Medulla oblongata (tissue), 1 donor: Measurements from ENCODE around the gene CTF1.
"Not testable (repeated sequence)": the region's sequence is repeated elsewhere in the genome, so short reads cannot be mapped to it uniquely, and the experiment has no call there.

Source experiments
- DNase-seq: peaks from one replicate; pipeline ENCODE4 v3.0.0-alpha.2; 2015; ENCODE audit errors: extremely low spot score

The CTF1 gene

DNA sequence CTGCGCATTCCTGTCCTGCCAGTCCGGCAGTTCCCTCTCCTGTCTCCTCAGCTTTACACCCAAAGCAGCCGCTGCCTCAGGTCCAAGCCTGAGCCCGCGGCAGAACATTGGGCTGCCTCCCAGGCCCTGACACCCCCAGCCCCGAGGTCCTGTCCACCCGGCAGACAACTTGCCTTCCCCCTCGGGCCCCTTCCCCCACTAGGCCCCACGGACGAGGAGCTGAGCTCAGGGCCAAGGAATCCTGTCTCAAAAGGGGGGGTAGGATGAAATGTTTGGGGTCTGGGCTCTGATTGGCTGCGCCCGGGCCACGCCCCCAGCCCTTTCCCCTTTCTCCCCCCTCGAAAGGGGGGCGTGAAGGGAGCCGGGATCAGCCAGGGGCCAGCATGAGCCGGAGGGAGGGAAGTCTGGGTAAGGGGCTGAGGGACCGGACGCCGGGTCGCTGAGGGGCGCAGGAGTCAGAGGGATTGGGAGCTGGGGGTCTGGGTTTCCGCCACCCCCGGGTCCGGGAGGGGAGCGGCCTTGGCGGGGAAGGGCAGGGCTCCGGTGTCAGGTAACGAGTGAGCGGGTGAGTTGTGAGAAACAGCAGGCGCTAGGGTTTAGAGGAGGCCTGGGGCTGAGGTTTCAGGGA is at the start of gene CTF1:
TSS of gene CTF1 (plus strand) at position 354 of the 628 bp plus-strand sequence. CDS start at position 384, 30 bp downstream.
- DNase-seq = peak; percentile 81

DNA sequence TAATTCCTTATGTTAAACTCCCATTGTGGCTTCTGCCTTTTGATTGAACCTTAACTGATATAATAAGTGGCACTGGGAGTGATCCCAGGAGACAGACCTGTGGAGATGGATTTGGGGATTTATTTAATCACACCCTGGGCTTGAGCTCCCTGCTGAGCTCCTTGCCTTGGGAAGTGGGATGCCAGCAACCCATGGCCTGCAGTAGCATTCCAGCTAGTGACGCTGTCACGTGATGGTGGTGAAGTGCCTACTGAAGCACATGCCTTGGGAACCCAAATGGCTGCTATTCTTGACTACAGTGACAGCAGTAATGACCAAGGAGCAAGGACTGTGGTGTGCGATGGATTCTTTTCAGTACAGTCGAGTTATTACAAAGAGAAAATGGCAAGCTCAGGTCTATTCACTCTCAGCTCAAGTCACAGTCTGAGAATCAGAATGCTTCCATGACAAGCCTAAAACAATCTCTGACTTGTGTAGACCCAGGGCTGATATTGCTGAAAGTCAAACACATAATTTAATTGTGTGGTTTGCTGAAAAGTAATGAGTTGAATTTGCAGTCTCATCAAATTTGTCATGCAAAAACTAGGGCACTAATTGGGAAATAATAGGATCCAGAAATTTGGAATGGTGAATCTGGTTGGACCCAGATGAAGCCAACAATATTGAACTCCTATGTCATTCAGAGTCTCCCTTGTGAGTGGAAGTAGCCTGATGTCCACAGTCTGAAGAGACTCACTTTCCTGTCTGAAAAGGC is 49.6 kb upstream of the CTF1 start:
- no peak for DNase-seq

DNA sequence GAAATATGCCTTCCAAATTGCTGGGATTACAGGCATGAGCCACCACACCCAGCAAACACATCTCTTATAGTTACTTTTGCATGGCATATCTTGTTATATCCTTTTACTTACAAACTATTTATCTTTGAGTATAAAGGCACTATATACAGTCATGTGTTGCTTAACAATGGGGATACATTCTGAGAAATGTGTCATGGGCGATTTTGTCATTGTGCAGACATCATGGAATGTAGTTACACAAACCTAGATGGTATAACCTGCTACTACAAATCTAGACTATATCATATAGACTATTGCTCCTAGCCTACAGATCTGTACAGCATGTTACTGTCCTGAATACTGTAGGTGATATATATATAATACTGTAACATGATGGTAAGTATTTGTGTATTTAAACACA is 46.2 kb upstream of the CTF1 start:
- no peak for DNase-seq

GRCh38 chr16:30853758-30854157 is 42.7 kb upstream of the CTF1 start:
- no peak for DNase-seq

GRCh38 chr16:30858111-30858495 is 38.3 kb upstream of the CTF1 start:
- DNase-seq = no peak

GRCh38 chr16:30858829-30859423 is 37.5 kb upstream of the CTF1 start:
- no peak for DNase-seq

GRCh38 chr16:30860729-30861128 is 35.7 kb upstream of the CTF1 start:
- DNase-seq = not testable (repeated sequence)

- DNase-seq = not testable (repeated sequence)
Observed at GRCh38 chr16:30863178-30863577, 33.2 kb upstream of the CTF1 start.

GRCh38 chr16:30866031-30866430 is 30.4 kb upstream of the CTF1 start:
- no peak for DNase-seq

- DNase-seq = no peak
Observed at GRCh38 chr16:30867747-30868146, 28.7 kb upstream of the CTF1 start.

DNA sequence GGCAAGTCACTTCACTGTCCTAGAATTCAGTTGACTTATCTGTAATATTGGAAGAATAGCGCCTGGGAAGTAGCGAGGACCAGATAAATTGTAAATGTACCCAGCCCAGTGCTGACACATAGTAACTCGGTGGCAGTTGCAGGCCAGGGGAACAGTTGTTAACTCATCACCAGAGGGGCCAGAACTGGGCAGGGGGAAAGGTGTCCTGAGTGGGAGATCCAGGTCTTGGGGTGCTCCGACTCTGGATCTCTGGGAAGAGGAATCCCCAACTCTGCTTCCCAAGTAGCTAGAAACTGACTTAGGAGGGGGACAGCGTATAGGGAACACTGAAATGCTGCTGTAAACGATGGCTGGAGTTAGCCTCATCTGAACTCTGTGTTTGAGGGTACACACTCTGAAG is 25.5 kb upstream of the CTF1 start:
- no peak for DNase-seq

DNA sequence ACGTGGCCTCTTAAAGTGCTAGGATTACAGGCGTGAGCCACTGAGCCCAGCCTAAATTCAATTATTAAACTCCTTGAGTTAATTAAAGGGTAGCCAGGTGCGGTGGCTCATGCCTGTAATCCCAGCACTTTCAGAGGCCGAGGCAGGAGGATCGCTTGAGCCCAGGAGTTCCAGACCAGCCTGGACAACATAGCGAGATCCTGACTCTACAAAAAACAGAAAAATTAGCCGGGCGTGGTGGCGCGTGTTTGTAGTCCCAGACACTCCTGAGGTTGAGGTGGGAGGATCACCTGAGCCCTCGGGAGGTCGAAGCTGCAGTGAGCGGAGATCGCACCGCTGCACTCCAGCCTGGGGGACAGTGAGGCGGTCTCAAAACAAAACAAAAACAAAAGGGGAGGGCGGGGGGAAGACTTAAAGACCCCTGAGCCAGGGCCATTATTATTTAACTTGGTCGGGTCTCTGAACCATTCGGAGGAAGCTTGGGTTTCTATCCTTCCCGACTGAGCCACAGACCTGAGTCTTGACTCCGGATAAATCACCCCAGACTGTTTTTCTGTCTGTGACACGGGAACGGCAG is 22.1 kb upstream of the CTF1 start:
- DNase-seq = no peak

GRCh38 chr16:30874821-30875717 is 21.3 kb upstream of the CTF1 start:
- DNase-seq = peak; percentile 93

DNA sequence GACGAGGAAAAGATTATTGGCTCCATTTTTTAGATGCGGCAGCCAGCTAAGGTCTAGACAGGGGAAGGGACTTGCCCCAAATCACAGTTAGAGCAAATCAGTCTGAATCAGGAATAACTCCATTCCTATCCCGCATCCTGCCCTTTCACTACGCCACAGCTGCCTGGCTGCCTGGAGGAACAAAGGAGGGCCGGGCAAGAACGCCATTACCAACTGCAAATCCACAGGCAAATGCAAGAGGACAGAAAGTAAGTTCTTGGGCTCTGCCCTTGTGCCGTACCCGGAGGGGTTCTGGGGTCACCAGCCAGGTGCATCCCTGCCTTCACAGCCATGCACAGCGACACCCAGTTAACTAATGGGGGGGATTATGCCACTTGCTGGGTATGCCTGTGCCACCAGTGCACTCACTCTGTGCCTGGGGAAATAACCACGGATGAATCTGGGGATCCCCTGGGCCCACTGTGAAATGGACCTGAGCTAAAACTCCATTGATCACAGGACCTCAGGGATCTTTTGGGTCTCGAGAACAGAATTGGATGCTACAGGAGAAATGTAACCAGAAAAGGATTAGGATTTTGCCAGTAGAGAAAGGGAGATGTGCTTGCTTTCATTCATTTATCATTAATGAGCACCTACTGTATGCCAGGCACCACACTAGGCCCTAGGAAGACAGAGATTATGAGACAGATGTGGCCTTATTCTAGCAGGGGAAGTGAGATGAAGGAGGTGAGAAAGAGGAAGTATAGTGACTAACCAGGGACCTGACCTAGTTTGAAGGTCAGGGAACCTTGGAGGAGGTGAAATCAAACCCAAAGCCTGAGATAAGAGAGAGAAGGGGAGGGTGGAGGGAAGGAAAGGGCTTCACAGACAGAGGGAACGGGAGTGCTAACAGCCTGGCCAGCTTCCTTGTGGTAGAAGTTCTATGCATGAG is 20.3 kb upstream of the CTF1 start:
- DNase-seq = no peak

DNA sequence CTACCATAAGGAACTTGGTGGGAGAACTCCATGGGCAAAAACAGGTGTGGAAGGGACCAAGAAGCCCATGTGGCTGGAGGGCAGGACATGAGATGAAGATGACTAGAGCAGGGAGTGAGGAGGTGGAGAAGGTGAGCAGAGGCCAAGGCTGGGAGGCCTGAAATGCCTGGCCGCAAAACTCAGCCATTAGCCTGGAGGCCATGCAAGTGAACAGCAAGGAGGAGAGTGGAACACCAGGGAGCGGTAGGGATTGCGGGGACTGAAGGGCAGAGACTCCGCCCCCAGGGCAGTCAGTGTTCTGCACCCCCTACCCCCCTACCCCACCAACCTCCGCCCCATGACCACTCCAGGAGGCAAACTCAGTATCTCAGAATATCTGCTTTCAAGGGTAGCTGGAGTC is 19.5 kb upstream of the CTF1 start:
- DNase-seq = no peak

GRCh38 chr16:30882429-30883310 is 13.7 kb upstream of the CTF1 start:
- no peak for DNase-seq

- no peak for DNase-seq
Observed at GRCh38 chr16:30884760-30885159, 11.7 kb upstream of the CTF1 start.

GRCh38 chr16:30885196-30885595 is 11.2 kb upstream of the CTF1 start:
- DNase-seq = no peak

DNA sequence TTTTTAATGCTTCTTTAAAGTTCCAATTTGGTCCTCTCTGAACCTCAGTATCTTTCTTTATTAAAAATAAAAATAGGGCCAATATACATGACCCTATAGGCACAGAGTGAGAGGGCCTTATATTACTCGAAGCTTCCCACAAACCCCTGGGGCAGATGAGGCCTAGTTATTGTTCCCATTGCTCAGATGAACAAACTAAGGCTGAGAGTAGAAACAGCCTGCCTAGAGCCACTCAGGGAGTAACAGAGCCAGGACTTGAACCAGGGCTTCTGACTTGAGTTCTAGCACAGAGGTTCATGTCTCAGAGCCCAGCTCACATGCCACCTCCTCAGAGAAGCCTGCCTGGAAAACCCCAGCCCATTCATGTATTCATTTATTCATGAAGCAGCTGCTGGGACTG is 10.3 kb upstream of the CTF1 start:
- no peak for DNase-seq

GRCh38 chr16:30887927-30888326 is 8.5 kb upstream of the CTF1 start:
- no peak for DNase-seq
